ENCODE data around the gene SFT2D2.

SFT2D2 gene

GRCh38 chr1:168217664-168218063, 8.1 kb upstream of the SFT2D2 start:
- no peak overlapping the region for H3K4me3 ChIP-seq (ENCODE audit: low read length)
- H3F3A ChIP-seq (ENCODE audit: insufficient read depth, low read length) = no peaks in the 10 kb centered on the region
- no peaks in the 10 kb centered on the region for H3K9me2 ChIP-seq (replicated peaks; ENCODE audit: insufficient read depth, low read length)
- no peak overlapping the region for H2AFZ ChIP-seq (ENCODE audit: low read length)
- H3K36me3 ChIP-seq (replicated peaks; ENCODE audit: insufficient read depth, low read length) = no peaks in the 10 kb centered on the region
- H3K9ac ChIP-seq (ENCODE audit: low read length) = no peak overlapping the region
- H3K9me3 ChIP-seq (replicated peaks; ENCODE audit: insufficient read depth, low read length) = no peaks in the 10 kb centered on the region
- no peak overlapping the region for H3K27ac ChIP-seq (ENCODE audit: low read length)
- TF ChIP-seq EZH2phosphoT487 (IDR thresholded peaks at IDR 0.05; ENCODE audit: low read length) = no peak
- TF ChIP-seq CTCF (IDR thresholded peaks at IDR 0.05; ENCODE audit: low read length) = no peak
- no peak for TF ChIP-seq EZH2 (optimal IDR thresholded peaks at IDR 0.05; ENCODE audit: low read depth, low read length)
- H3K79me2 ChIP-seq (ENCODE audit: low read length) = no peaks in the 10 kb centered on the region
- no peaks in the 10 kb centered on the region for H3K27me3 ChIP-seq (replicated peaks; ENCODE audit: insufficient read depth, low read length)
- H3K4me2 ChIP-seq (ENCODE audit: low read depth, low read length) = no peak overlapping the region
- H4K20me1 ChIP-seq (ENCODE audit: insufficient read depth, low read length) = no peaks in the 10 kb centered on the region
- no peak for DNase-seq
- no peaks in the 10 kb centered on the region for H3K4me1 ChIP-seq (ENCODE audit: low read length)

- Histone ChIP-seq H3K79me2 (ENCODE audit: low read length) (no peaks in the 10 kb centered on the region), H3K4me3 (ENCODE audit: low read length) (no peak overlapping the region), H3K9me3 (replicated peaks; ENCODE audit: insufficient read depth, low read length) (no peaks in the 10 kb centered on the region), H3K9me2 (replicated peaks; ENCODE audit: insufficient read depth, low read length) (no peaks in the 10 kb centered on the region), H3K4me1 (ENCODE audit: low read length) (no peaks in the 10 kb centered on the region), H3K9ac (ENCODE audit: low read length) (no peak overlapping the region), H3K36me3 (replicated peaks; ENCODE audit: insufficient read depth, low read length) (no peaks in the 10 kb centered on the region), H3F3A (ENCODE audit: insufficient read depth, low read length) (no peaks in the 10 kb centered on the region), H3K27me3 (replicated peaks; ENCODE audit: insufficient read depth, low read length) (no peaks in the 10 kb centered on the region), H2AFZ (ENCODE audit: low read length) (no peak overlapping the region), H3K27ac (ENCODE audit: low read length) (no peak overlapping the region), H3K4me2 (ENCODE audit: low read depth, low read length) (no peak overlapping the region), H4K20me1 (ENCODE audit: insufficient read depth, low read length) (no peaks in the 10 kb centered on the region)
- DNase-seq = no peak
- TF ChIP-seq CTCF (IDR thresholded peaks at IDR 0.05; ENCODE audit: low read length) (no peak), EZH2 (optimal IDR thresholded peaks at IDR 0.05; ENCODE audit: low read depth, low read length) (no peak), EZH2phosphoT487 (IDR thresholded peaks at IDR 0.05; ENCODE audit: low read length) (no peak)
Measured at GRCh38 chr1:168218658-168219057, 7.1 kb upstream of the SFT2D2 start.

GRCh38 chr1:168220470-168220871, 5.3 kb upstream of the SFT2D2 start:
- no peaks in the 10 kb centered on the region for H3K36me3 ChIP-seq (replicated peaks; ENCODE audit: insufficient read depth, low read length)
- H3K27ac ChIP-seq (ENCODE audit: low read length) = no peak overlapping the region
- no peak overlapping the region for H3K9ac ChIP-seq (ENCODE audit: low read length)
- H3K4me1 ChIP-seq (ENCODE audit: low read length) = peaks cover 15% of the 10 kb centered on the region
- no peaks in the 10 kb centered on the region for H3K9me3 ChIP-seq (replicated peaks; ENCODE audit: insufficient read depth, low read length)
- no peak overlapping the region for H3K4me2 ChIP-seq (ENCODE audit: low read depth, low read length)
- no peak overlapping the region for H2AFZ ChIP-seq (ENCODE audit: low read length)
- no peak for DNase-seq
- no peaks in the 10 kb centered on the region for H3F3A ChIP-seq (ENCODE audit: insufficient read depth, low read length)
- H3K27me3 ChIP-seq (replicated peaks; ENCODE audit: insufficient read depth, low read length) = no peaks in the 10 kb centered on the region
- no peak for TF ChIP-seq EZH2 (optimal IDR thresholded peaks at IDR 0.05; ENCODE audit: low read depth, low read length)
- TF ChIP-seq EZH2phosphoT487 (IDR thresholded peaks at IDR 0.05; ENCODE audit: low read length) = no peak
- no peak for TF ChIP-seq CTCF (IDR thresholded peaks at IDR 0.05; ENCODE audit: low read length)
- no peak overlapping the region for H3K4me3 ChIP-seq (ENCODE audit: low read length)
- H4K20me1 ChIP-seq (ENCODE audit: insufficient read depth, low read length) = no peaks in the 10 kb centered on the region
- no peaks in the 10 kb centered on the region for H3K79me2 ChIP-seq (ENCODE audit: low read length)
- no peaks in the 10 kb centered on the region for H3K9me2 ChIP-seq (replicated peaks; ENCODE audit: insufficient read depth, low read length)
